ENCODE measurements around the gene NPLOC4. TPM values are rescaled to one million over a fixed set of nuclear protein-coding genes. Genes with fewer than 3 reads are reported as not detected.

NPLOC4 gene
- total and polyA plus RNA-seq, 2 of the 13 experiments (the other 11 are each of a cell fraction or from before 2014, with no cell fraction given) = 57.0 to 97.0 TPM

DNA sequence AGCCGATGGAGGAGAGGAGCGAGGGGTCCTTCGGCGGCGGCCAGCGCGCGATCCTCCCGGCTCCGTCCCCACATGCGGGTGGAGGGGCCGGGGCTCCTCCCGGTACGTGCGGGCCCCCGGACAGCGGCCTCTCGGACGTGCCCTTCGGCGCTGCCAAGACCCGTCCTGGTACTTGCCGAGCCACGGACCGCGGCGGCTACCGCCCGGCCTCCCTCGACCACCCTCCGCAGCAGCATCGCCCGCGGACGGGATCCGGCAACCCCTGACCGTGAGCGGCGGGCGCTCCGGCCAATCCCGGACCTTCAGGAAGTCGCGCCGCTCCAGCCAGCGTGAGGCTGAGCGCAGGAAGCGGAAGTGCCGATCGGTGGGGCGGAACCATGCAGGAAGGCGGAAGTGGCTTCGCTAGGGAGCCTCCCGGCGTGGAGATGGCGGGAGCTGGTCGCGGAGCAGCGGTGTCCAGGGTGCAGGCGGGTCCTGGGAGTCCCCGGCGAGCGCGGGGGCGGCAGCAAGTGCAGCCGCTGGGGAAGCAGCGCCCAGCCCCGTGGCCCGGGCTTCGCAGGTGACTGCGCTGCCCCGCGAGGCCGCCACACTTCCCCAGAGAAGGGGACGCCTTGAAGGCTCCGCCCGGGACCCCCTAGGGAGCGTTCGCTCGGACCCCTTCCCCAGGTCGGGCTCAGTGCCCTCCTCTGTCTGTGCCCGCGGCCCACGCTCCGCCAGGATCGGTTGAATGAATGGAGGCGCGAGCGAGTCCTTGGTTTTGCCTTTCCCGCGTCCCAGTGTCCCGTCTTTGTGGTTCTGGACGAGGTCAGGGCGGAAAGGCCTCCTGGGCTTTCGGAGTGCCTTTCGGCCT is 29.7 kb upstream of the NPLOC4 start, which contains the start of the genes CCDC137 and OXLD1 (continued):
- TF ChIP-seq, protein P1, sequence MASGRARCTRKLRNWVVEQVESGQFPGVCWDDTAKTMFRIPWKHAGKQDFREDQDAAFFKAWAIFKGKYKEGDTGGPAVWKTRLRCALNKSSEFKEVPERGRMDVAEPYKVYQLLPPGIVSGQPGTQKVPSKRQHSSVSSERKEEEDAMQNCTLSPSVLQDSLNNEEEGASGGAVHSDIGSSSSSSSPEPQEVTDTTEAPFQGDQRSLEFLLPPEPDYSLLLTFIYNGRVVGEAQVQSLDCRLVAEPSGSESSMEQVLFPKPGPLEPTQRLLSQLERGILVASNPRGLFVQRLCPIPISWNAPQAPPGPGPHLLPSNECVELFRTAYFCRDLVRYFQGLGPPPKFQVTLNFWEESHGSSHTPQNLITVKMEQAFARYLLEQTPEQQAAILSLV (CRISPR knock-in tag; IDR thresholded peaks at IDR 0.05; ENCODE audit: borderline replicate concordance) = peak; percentile 16
- TF ChIP-seq SATB2 (CRISPR knock-in tag; IDR thresholded peaks at IDR 0.05) = no peak; the same call in 1 of the 2 replicates
- no peak; the same call in 1 of the 2 replicates for TF ChIP-seq BCL6 (CRISPR knock-in tag; IDR thresholded peaks at IDR 0.05)
- TF ChIP-seq AGO1 (IDR thresholded peaks at IDR 0.05; ENCODE audit: low read depth, low read length, poor library complexity, severe bottlenecking) = peak; percentile 50
- TF ChIP-seq, protein P2, sequence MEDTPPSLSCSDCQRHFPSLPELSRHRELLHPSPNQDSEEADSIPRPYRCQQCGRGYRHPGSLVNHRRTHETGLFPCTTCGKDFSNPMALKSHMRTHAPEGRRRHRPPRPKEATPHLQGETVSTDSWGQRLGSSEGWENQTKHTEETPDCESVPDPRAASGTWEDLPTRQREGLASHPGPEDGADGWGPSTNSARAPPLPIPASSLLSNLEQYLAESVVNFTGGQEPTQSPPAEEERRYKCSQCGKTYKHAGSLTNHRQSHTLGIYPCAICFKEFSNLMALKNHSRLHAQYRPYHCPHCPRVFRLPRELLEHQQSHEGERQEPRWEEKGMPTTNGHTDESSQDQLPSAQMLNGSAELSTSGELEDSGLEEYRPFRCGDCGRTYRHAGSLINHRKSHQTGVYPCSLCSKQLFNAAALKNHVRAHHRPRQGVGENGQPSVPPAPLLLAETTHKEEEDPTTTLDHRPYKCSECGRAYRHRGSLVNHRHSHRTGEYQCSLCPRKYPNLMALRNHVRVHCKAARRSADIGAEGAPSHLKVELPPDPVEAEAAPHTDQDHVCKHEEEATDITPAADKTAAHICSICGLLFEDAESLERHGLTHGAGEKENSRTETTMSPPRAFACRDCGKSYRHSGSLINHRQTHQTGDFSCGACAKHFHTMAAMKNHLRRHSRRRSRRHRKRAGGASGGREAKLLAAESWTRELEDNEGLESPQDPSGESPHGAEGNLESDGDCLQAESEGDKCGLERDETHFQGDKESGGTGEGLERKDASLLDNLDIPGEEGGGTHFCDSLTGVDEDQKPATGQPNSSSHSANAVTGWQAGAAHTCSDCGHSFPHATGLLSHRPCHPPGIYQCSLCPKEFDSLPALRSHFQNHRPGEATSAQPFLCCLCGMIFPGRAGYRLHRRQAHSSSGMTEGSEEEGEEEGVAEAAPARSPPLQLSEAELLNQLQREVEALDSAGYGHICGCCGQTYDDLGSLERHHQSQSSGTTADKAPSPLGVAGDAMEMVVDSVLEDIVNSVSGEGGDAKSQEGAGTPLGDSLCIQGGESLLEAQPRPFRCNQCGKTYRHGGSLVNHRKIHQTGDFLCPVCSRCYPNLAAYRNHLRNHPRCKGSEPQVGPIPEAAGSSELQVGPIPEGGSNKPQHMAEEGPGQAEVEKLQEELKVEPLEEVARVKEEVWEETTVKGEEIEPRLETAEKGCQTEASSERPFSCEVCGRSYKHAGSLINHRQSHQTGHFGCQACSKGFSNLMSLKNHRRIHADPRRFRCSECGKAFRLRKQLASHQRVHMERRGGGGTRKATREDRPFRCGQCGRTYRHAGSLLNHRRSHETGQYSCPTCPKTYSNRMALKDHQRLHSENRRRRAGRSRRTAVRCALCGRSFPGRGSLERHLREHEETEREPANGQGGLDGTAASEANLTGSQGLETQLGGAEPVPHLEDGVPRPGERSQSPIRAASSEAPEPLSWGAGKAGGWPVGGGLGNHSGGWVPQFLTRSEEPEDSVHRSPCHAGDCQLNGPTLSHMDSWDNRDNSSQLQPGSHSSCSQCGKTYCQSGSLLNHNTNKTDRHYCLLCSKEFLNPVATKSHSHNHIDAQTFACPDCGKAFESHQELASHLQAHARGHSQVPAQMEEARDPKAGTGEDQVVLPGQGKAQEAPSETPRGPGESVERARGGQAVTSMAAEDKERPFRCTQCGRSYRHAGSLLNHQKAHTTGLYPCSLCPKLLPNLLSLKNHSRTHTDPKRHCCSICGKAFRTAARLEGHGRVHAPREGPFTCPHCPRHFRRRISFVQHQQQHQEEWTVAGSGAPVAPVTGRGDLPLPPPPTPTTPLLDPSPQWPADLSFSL (CRISPR knock-in tag; IDR thresholded peaks at IDR 0.05) = no peak
- TF ChIP-seq ZNF672 (CRISPR knock-in tag; IDR thresholded peaks at IDR 0.05) = peak; percentile 83
- TF ChIP-seq FOXC1 (CRISPR knock-in tag; IDR thresholded peaks at IDR 0.05; ENCODE audit: borderline replicate concordance) = no peak; the same call in 1 of the 2 replicates
- peak; percentile 98 for TF ChIP-seq SIN3A (IDR thresholded peaks at IDR 0.05; ENCODE audit: borderline replicate concordance, low read depth, low read length)
- TF ChIP-seq RARG (CRISPR knock-in tag; IDR thresholded peaks at IDR 0.05; ENCODE audit: low read depth) = no peak; the same call in 1 of the 2 replicates
- TF ChIP-seq ZFP36L1 (CRISPR knock-in tag; IDR thresholded peaks at IDR 0.05) = peak; percentile 86; the same call in 1 of the 2 replicates
- TF ChIP-seq, protein P3, sequence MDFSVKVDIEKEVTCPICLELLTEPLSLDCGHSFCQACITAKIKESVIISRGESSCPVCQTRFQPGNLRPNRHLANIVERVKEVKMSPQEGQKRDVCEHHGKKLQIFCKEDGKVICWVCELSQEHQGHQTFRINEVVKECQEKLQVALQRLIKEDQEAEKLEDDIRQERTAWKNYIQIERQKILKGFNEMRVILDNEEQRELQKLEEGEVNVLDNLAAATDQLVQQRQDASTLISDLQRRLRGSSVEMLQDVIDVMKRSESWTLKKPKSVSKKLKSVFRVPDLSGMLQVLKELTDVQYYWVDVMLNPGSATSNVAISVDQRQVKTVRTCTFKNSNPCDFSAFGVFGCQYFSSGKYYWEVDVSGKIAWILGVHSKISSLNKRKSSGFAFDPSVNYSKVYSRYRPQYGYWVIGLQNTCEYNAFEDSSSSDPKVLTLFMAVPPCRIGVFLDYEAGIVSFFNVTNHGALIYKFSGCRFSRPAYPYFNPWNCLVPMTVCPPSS (IDR thresholded peaks at IDR 0.05) = no peak
- no peak for TF ChIP-seq ZEB1 (IDR thresholded peaks at IDR 0.05; ENCODE audit: insufficient replicate concordance, low read depth)
- TF ChIP-seq ISX (CRISPR knock-in tag; conservative IDR thresholded peaks at IDR 0.05) = 0 out of 2 replicates have a peak, but pooled peaks have one; percentile 41
- peak; percentile 56 for TF ChIP-seq HNRNPLL (IDR thresholded peaks at IDR 0.05; ENCODE audit: low read depth, low read length, poor library complexity, severe bottlenecking)
- 0 out of 2 replicates have a peak, but pooled peaks have one; percentile 60 for TF ChIP-seq ZBTB42 (CRISPR knock-in tag; IDR thresholded peaks at IDR 0.05)
- TF ChIP-seq, protein P4, sequence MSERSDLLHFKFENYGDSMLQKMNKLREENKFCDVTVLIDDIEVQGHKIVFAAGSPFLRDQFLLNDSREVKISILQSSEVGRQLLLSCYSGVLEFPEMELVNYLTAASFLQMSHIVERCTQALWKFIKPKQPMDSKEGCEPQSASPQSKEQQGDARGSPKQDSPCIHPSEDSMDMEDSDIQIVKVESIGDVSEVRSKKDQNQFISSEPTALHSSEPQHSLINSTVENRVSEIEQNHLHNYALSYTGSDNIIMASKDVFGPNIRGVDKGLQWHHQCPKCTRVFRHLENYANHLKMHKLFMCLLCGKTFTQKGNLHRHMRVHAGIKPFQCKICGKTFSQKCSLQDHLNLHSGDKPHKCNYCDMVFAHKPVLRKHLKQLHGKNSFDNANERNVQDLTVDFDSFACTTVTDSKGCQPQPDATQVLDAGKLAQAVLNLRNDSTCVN (CRISPR knock-in tag; IDR thresholded peaks at IDR 0.05; ENCODE audit: borderline replicate concordance) = peak; percentile 66
- TF ChIP-seq HNRNPL (IDR thresholded peaks at IDR 0.05; ENCODE audit: low read depth, low read length) = peak; percentile 44; the same call in 1 of the 2 replicates
- TF ChIP-seq ZNF816 (CRISPR knock-in tag; IDR thresholded peaks at IDR 0.05; ENCODE audit: borderline replicate concordance) = no peak

Measured in HepG2 (cell line).